Glomerular endothelial cell (primary cell): ENCODE measurements around the gene SCP2. TPM values are rescaled to one million over a fixed set of nuclear protein-coding genes. Genes with fewer than 3 reads are reported as not detected.
"Not testable (repeated sequence)": the region's sequence is repeated elsewhere in the genome, so short reads cannot be mapped to it uniquely, and the experiment has no call there.

Experiments used
- DNase-seq: peaks from one replicate; pipeline ENCODE4 v3.0.0-alpha.2; 2011; ENCODE audit warnings: low read depth, low spot score; ENCODE audit errors: extremely low read depth
- total RNA-seq: library from RNA; depleted of rRNA; stranded (reverse); fragments of >200 nt; gene quantifications from 2 replicates; pipeline ENCODE4 v1.2.3, GENCODE V29; 2015

SCP2 gene
- total RNA-seq, 1 donor from 2014 or later, result 89.1 TPM

- DNase-seq, result no peak
These were observed 40.6 kb downstream of the SCP2 start for GRCh38 chr1:52967666-52968065.

DNA sequence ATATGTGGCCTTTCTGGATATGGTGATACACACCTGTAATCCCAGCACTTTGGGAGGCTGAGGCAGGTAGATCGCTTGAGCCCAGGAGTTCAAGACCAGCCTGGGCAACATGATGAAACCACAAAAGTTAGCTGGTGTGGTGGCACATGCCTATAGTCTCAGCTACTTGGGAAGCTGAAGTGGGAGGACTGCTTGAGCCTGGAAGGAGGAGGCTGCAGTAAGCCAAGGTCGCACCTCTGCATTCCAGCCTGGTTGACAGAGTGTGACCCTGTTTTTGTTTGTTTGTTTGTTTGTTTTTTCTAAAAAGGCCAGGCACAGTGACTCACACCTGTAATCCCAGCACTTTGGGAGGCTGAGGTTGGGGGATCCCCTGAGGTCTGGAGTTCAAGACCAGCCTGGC is 42.2 kb downstream of the SCP2 start:
- DNase-seq, result not testable (repeated sequence)

GRCh38 chr1:52970149-52970548 is 43.1 kb downstream of the SCP2 start:
- DNase-seq, result no peak

DNA sequence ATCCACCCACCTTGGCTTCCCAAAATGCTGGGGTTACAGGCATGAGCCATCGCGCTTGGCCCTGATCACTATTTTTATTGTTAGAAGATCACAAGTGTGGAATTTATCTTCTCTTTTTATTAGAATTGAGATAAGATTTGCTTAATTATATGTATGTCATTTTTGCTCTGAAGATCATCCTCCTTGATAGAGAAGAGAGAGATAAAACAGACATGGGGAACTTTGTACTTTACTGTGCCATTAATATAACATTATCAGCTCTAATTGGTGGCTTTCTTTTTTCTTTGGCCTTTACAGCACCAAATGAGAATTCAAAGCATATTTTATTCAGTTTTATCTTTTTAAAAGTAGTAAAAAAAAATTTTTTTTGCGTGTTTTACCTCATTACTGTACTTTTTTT is 46.8 kb downstream of the SCP2 start:
- no peak for DNase-seq

- DNase-seq, result no peak
These were observed 49.3 kb downstream of the SCP2 start for GRCh38 chr1:52976183-52977035.

GRCh38 chr1:52978045-52978444 is 51.0 kb downstream of the SCP2 start:
- DNase-seq, result no peak

GRCh38 chr1:52992733-52993132 is 65.7 kb downstream of the SCP2 start:
- not testable (repeated sequence) for DNase-seq

DNA sequence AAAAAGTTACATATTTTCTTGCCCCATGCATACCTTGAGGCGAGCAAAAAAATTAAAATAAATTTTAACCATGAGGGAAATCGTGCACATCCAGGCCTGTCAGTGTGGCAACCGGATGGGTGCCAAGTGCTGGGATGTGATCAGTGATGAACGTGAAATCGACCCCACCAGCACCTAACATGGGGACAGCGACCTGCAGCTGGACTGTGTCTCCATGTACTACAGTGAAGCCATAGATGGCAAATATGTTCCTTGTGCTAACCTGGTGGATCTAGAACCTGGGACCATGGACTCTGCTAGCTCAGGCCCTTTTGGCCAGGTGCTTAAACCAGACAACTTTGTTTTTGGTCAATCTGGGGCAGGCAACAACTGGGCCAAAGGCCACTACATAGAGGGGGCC is 67.6 kb downstream of the SCP2 start:
- no peak for DNase-seq

- no peak for DNase-seq
These were observed 69.6 kb downstream of the SCP2 start for GRCh38 chr1:52996653-52997052.

GRCh38 chr1:53001128-53001527 is 74.1 kb downstream of the SCP2 start:
- DNase-seq, result no peak

- not testable (repeated sequence) for DNase-seq
These were observed 79.5 kb downstream of the SCP2 start for GRCh38 chr1:53006612-53007011.

DNA sequence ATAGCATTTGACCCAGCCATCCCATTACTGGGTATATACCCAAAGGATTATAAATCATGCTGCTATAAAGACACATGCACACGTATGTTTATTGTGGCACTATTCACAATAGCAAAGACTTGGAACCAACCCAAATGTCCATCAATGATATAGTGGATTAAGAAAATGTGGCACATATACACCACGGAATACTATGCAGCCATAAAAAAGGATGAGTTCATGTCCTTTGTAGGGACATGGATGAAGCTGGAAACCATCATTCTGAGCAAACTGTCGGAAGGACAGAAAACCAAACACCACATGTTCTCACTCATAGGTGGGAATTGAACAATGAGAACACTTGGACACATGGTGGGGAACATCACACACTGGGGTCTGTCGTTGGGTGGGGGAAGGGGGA is 83.2 kb downstream of the SCP2 start:
- DNase-seq, result not testable (repeated sequence)

DNA sequence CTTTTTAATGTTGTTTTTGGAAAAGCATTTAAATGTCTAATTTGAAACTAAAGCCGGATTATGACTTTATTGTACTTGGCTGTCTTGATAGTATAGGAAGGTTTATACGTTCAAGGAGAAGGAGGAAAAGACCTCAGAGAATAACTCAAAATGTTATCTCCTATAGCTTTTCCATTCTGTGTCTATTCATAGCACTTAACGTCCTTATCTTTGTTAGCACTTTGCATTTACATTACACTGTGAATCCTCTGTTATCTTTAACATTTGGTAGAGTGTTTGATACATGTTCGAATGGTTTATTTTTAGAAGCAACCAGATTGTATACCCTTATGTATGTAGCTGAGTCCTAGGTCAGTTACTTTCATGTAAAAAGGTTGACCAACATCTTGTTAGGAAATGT is 84.1 kb downstream of the SCP2 start:
- DNase-seq, result no peak

- DNase-seq, result peak; percentile 56
These were observed 87.9 kb downstream of the SCP2 start for GRCh38 chr1:53014791-53015507.

DNA sequence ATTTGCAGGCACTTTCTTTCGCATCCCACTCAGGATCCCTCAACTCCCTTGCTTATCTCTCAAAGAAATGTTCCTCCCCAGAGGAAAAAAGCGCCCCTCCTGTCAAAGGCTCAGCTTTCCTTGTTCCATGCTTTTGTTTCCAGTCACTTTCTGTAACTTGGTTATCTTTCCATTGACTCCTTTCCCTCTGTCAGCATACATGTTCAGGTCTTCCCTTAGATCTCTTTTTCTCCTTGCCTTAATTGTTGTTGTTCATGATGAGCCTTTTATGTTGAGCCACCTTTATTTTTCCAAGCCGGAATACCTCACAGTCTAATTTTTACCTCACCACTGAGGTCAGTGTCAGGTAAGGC is 88.4 kb downstream of the SCP2 start:
- DNase-seq, result no peak

DNA sequence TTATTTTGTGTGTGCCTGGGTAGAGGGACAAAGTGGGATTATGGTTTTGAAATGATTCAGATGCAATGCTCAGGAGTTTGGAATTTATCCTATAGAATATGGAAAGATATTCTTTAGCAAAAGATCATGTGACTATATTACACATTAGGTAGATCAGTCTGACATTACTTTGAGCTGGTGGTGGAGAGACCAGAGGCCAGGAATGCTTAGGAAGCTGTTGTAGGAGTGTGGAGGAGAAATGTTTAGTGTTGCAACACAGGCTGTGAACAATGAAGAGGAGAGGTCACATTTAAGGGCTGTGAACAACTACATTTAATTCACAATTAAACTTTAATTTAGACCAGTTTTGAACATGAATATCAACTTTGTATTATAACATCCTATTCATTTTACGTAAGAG is 89.6 kb downstream of the SCP2 start:
- no peak for DNase-seq

DNA sequence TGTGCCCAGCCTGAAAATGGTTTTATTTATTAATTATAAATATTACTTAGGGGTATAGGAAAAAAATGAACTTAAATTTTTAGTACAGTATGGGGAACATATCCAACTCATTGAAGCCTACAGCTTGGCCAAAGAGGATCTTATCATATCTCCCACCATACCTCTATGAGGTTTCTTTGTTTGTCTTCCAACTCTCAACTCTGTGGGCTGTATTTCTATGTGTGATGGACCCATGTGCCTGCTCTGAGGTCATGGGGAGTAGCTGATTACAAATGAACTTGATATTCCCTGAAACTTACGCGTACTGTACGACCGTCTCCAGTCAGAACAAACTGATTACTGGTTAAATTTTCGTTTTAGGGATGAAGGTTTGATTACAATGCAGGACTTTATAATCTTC is 93.5 kb downstream of the SCP2 start:
- no peak for DNase-seq

GRCh38 chr1:53022179-53022578 is 95.1 kb downstream of the SCP2 start:
- no peak for DNase-seq

DNA sequence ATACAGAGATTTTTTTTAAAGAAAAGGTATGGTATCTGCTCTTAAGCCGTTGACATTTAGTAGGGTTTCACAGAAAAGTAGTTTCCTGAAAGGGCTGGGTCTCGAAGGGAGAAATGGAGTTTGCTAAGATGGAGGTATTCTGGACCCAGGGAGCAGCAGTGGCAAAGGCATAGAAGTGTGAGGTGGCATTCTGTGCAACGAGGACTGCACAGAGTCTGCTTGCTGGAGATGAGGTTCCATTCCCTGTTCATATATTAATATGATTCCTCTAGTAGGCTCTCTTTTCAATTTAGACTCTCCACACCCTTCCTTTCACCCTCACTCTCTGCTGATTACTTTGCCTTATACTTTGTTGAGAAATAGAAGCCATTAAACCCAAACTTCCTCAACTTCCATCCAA is 96.5 kb downstream of the SCP2 start:
- DNase-seq, result no peak

- DNase-seq, result no peak
These were observed 97.0 kb downstream of the SCP2 start for GRCh38 chr1:53024117-53024516.

GRCh38 chr1:53025034-53025768 is 98.1 kb downstream of the SCP2 start:
- DNase-seq, result no peak

GRCh38 chr1:53025769-53026112 is 98.7 kb downstream of the SCP2 start:
- DNase-seq, result no peak
